ENCODE data around the gene TMEM273. TPM values are rescaled to one million over a fixed set of nuclear protein-coding genes. Genes with fewer than 3 reads are reported as not detected.

Gene TMEM273
- total RNA-seq, 1 experiment from 2014 or later = not detected

DNA sequence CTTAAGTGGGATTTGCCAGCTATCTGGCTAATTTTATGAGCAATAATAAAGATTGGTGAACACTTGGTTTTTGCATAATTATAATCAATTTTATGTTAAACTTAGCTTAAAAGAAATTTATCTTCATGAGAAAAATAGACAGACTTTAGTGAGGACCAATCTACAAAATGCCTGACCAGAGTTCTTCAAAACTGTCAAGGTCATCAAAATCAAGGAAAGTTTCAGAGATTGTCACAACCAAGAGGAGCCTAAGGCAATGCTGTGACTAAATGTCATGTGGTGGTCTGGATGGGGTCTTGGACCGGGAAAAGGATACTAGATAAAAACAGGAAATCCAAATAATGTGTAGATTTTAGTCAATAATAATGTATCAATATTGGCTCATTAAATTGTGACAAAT, 36.7 kb downstream of the TMEM273 start:
- H3K9me2 ChIP-seq (ENCODE audit: insufficient read depth) = no peaks in the 10 kb centered on the region
- H3K9me3 ChIP-seq (ENCODE audit: control insufficient read depth in 1 of 2, insufficient read depth in 1 of 2, low read depth in 1 of 2, low read length in 2 of 2) = no peaks in the 10 kb centered on the region
- ChIA-PET CTCF (interaction anchor here (0.7 kb wide), 1 partner anchor 13 kb away, joined by 3 read pairs; no protein-coding TSS in a partner anchor), RAD21 (ENCODE audit: low non-redundant PET in 1 of 2, low total read pairs in 2 of 2, uncharacterized antibody in 2 of 2, unreplicated experiment in 2 of 2) (no interaction called here), POLR2A (no interaction called here)
- no peaks in the 10 kb centered on the region for H3K79me2 ChIP-seq (ENCODE audit: insufficient read depth, low read length)
- no peak overlapping the region for H2AFZ ChIP-seq (ENCODE audit: low read depth, low read length, poor library complexity, severe bottlenecking)
- H3K36me3 ChIP-seq (ENCODE audit: control insufficient read depth in 1 of 2, insufficient read depth in 2 of 2, low read length in 2 of 2) = no peaks in the 10 kb centered on the region
- no peak overlapping the region for H3K9ac ChIP-seq (ENCODE audit: low read length)
- ATAC-seq (no peak), DNase-seq (ENCODE audit: low read depth, low spot score) (no peak)
- BruUV-seq (replicated peaks) = no TSS peak
- H3K4me1 ChIP-seq (ENCODE audit: control insufficient read depth in 1 of 2, insufficient read depth in 2 of 2, low read length in 2 of 2) = no peaks in the 10 kb centered on the region
- TF ChIP-seq, protein P1, sequence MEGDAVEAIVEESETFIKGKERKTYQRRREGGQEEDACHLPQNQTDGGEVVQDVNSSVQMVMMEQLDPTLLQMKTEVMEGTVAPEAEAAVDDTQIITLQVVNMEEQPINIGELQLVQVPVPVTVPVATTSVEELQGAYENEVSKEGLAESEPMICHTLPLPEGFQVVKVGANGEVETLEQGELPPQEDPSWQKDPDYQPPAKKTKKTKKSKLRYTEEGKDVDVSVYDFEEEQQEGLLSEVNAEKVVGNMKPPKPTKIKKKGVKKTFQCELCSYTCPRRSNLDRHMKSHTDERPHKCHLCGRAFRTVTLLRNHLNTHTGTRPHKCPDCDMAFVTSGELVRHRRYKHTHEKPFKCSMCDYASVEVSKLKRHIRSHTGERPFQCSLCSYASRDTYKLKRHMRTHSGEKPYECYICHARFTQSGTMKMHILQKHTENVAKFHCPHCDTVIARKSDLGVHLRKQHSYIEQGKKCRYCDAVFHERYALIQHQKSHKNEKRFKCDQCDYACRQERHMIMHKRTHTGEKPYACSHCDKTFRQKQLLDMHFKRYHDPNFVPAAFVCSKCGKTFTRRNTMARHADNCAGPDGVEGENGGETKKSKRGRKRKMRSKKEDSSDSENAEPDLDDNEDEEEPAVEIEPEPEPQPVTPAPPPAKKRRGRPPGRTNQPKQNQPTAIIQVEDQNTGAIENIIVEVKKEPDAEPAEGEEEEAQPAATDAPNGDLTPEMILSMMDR (IDR thresholded peaks at IDR 0.05 in 2 of 3, conservative IDR thresholded peaks at IDR 0.05 in 1 of 3; ENCODE audit: borderline replicate concordance in 1 of 3, insufficient read depth in 1 of 3, low read depth in 2 of 3, low read length in 2 of 3) = no peak
- TF ChIP-seq, protein P2, sequence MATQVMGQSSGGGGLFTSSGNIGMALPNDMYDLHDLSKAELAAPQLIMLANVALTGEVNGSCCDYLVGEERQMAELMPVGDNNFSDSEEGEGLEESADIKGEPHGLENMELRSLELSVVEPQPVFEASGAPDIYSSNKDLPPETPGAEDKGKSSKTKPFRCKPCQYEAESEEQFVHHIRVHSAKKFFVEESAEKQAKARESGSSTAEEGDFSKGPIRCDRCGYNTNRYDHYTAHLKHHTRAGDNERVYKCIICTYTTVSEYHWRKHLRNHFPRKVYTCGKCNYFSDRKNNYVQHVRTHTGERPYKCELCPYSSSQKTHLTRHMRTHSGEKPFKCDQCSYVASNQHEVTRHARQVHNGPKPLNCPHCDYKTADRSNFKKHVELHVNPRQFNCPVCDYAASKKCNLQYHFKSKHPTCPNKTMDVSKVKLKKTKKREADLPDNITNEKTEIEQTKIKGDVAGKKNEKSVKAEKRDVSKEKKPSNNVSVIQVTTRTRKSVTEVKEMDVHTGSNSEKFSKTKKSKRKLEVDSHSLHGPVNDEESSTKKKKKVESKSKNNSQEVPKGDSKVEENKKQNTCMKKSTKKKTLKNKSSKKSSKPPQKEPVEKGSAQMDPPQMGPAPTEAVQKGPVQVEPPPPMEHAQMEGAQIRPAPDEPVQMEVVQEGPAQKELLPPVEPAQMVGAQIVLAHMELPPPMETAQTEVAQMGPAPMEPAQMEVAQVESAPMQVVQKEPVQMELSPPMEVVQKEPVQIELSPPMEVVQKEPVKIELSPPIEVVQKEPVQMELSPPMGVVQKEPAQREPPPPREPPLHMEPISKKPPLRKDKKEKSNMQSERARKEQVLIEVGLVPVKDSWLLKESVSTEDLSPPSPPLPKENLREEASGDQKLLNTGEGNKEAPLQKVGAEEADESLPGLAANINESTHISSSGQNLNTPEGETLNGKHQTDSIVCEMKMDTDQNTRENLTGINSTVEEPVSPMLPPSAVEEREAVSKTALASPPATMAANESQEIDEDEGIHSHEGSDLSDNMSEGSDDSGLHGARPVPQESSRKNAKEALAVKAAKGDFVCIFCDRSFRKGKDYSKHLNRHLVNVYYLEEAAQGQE (IDR thresholded peaks at IDR 0.05; ENCODE audit: low read depth) = no peak
- no peak for TF ChIP-seq RAD21 (IDR thresholded peaks at IDR 0.05; ENCODE audit: low read depth)
- TF ChIP-seq, protein P3, sequence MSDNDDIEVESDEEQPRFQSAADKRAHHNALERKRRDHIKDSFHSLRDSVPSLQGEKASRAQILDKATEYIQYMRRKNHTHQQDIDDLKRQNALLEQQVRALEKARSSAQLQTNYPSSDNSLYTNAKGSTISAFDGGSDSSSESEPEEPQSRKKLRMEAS (IDR thresholded peaks at IDR 0.05) = no peak
- TF ChIP-seq SRF (IDR thresholded peaks at IDR 0.05; ENCODE audit: low read depth) = no peak
- no peak for TF ChIP-seq EGR1 (IDR thresholded peaks at IDR 0.05; ENCODE audit: low read depth)
- peaks cover 66% of the 10 kb centered on the region for H3K27me3 ChIP-seq (ENCODE audit: insufficient read depth, low read length)
- no peaks in the 10 kb centered on the region for H4K20me1 ChIP-seq (ENCODE audit: insufficient read depth)
- H3K4me3 ChIP-seq (replicated peaks in 1 of 2; ENCODE audit: low read depth in 1 of 2, low read length in 2 of 2) = no peak overlapping the region
- H3K27ac ChIP-seq (ENCODE audit: low read depth, low read length) = no peak overlapping the region
- H3K4me2 ChIP-seq (ENCODE audit: low read length) = no peak overlapping the region
- intact Hi-C loops (cut with micrococcal nuclease) = no loop called here
